Activated B cell treated with CpG ODN at 0.5 μM for 24 hours (primary cell): ENCODE measurements around the gene ETV3L. TPM values are rescaled to one million over a fixed set of nuclear protein-coding genes. Genes with fewer than 3 reads are reported as not detected.

Experiments used
- ATAC-seq: fragments of 200-7000 bp; cut with Tn5 transposase; one replicate; pipeline ENCODE4 v1.10.0; 2021; ENCODE audit warnings: low read depth, mild to moderate bottlenecking, moderate library complexity
- CTCF ChIA-PET: fragments of 350-600 bp; sonication (Branson Sonifier 250); formaldehyde crosslinking; loops from one replicate; lab custom pipeline; 2021; ENCODE audit warnings: antibody characterized with exemption; lab: Charles Lee
- POLR2A ChIA-PET: fragments of 350-600 bp; sonication (Branson Sonifier 250); formaldehyde crosslinking; loops from one replicate; lab custom pipeline; 2021; ENCODE audit warnings: antibody characterized with exemption; lab: Charles Lee
- DNase-seq: peaks from one replicate; pipeline ENCODE4 v3.0.0; 2022
- H3K27ac Mint-ChIP-seq: one replicate; pipeline ENCODE4 v1.8.0; 2020; ENCODE audit warnings: mixed read lengths
- H3K27me3 Mint-ChIP-seq: one replicate; pipeline ENCODE4 v1.8.0; 2021; ENCODE audit warnings: mixed read lengths
- H3K36me3 Mint-ChIP-seq: one replicate; pipeline ENCODE4 v1.8.0; 2021; ENCODE audit warnings: low read depth, mixed read lengths
- H3K4me1 Mint-ChIP-seq: one replicate; pipeline ENCODE4 v1.8.0; 2021; ENCODE audit warnings: mixed read lengths
- H3K4me3 Mint-ChIP-seq: one replicate; pipeline ENCODE4 v1.8.0; 2020; ENCODE audit warnings: mild to moderate bottlenecking, mixed read lengths
- H3K9me3 Mint-ChIP-seq: one replicate; pipeline ENCODE4 v1.8.0; 2020; ENCODE audit warnings: mixed read lengths
- CTCF ChIP-seq: fragments of 200-600 bp; IDR thresholded peaks from one replicate; pipeline ENCODE4 v1.8.0; 2022; ENCODE audit warnings: antibody characterized with exemption, mild to moderate bottlenecking
- intact Hi-C: fragments of 100-400 bp; cut with micrococcal nuclease; formaldehyde crosslinking; loops from one replicate; pipeline ENCODE4 v1.15.1; 2024
- total RNA-seq: library from RNA; stranded (reverse); gene quantifications from 2 replicates; pipeline ENCODE4 v1.2.3, GENCODE V29; 2022

ETV3L gene
- total RNA-seq, 1 donor from 2014 or later: not detected

- H3K4me3 Mint-ChIP-seq: no peak overlapping the region
- DNase-seq (no peak), ATAC-seq (no peak)
- intact Hi-C loops: no loop called here
- H3K4me1 Mint-ChIP-seq: no peaks in the 10 kb centered on the region
- ChIA-PET POLR2A (no interaction called here), CTCF (interaction anchor here (6.9 kb wide), 1 partner anchor 68 kb away, joined by 388 read pairs; no protein-coding TSS in a partner anchor)
- H3K27ac Mint-ChIP-seq: no peak overlapping the region
- no peak for TF ChIP-seq CTCF
- no peaks in the 10 kb centered on the region for H3K36me3 Mint-ChIP-seq
- peaks cover 11% of the 10 kb centered on the region for H3K27me3 Mint-ChIP-seq
- no peaks in the 10 kb centered on the region for H3K9me3 Mint-ChIP-seq
Measured at GRCh38 chr1:157087030-157087429, 12.6 kb downstream of the ETV3L start.

- ChIA-PET CTCF (interaction anchor here (6.9 kb wide), 1 partner anchor 69 kb away, joined by 388 read pairs; no protein-coding TSS in a partner anchor), POLR2A (interaction anchor here (0.6 kb wide), 1 partner anchor 69 kb away, joined by 5 read pairs; no protein-coding TSS in a partner anchor)
- no peak overlapping the region for H3K27ac Mint-ChIP-seq
- no peaks in the 10 kb centered on the region for H3K9me3 Mint-ChIP-seq
- TF ChIP-seq CTCF: no peak
- no peak overlapping the region for H3K4me3 Mint-ChIP-seq
- H3K4me1 Mint-ChIP-seq: no peaks in the 10 kb centered on the region
- ATAC-seq: no peak
- H3K27me3 Mint-ChIP-seq: peaks cover 11% of the 10 kb centered on the region
- no peak for DNase-seq
- intact Hi-C loops: no loop called here
- H3K36me3 Mint-ChIP-seq: no peaks in the 10 kb centered on the region
Measured at GRCh38 chr1:157086299-157086698, 13.3 kb downstream of the ETV3L start.

- intact Hi-C loops: no loop called here
- no peak for DNase-seq
- Mint-ChIP-seq H3K36me3 (no peaks in the 10 kb centered on the region), H3K9me3 (no peaks in the 10 kb centered on the region), H3K27me3 (peaks cover 12% of the 10 kb centered on the region), H3K4me1 (no peaks in the 10 kb centered on the region), H3K27ac (no peak overlapping the region), H3K4me3 (no peak overlapping the region)
- no peak for ATAC-seq
- ChIA-PET CTCF (interaction anchor here (6.9 kb wide), 1 partner anchor 69 kb away, joined by 388 read pairs; no protein-coding TSS in a partner anchor), POLR2A (no interaction called here)
- TF ChIP-seq CTCF: no peak
Measured at GRCh38 chr1:157085421-157085820, 14.2 kb downstream of the ETV3L start.

- H3K4me1 Mint-ChIP-seq: no peaks in the 10 kb centered on the region
- H3K9me3 Mint-ChIP-seq: no peaks in the 10 kb centered on the region
- H3K27me3 Mint-ChIP-seq: peaks cover 7% of the 10 kb centered on the region
- ChIA-PET CTCF (interaction anchor here (1.1 kb wide), 1 partner anchor 71 kb away, joined by 3 read pairs; no protein-coding TSS in a partner anchor), POLR2A (no interaction called here)
- ATAC-seq (no peak), DNase-seq (no peak)
- intact Hi-C loops: no loop called here
- no peak for TF ChIP-seq CTCF
- no peak overlapping the region for H3K27ac Mint-ChIP-seq
- H3K36me3 Mint-ChIP-seq: no peaks in the 10 kb centered on the region
- H3K4me3 Mint-ChIP-seq: no peak overlapping the region
Measured at GRCh38 chr1:157084720-157085119, 14.9 kb downstream of the ETV3L start.

- CTCF ChIA-PET: interaction anchor here (1.4 to 1.8 kb wide), 2 partner anchors 8 to 75 kb away, joined by 4 to 10 read pairs; no protein-coding TSS in a partner anchor
- Mint-ChIP-seq H3K27me3 (peaks cover 20% of the 10 kb centered on the region), H3K9me3 (no peaks in the 10 kb centered on the region), H3K4me1 (no peaks in the 10 kb centered on the region), H3K4me3 (no peak overlapping the region), H3K27ac (no peak overlapping the region), H3K36me3 (no peaks in the 10 kb centered on the region)
- POLR2A ChIA-PET: interaction anchor here (0.7 kb wide), 1 partner anchor 438 kb away, joined by 3 read pairs; no protein-coding TSS in a partner anchor
- DNase-seq (no peak), ATAC-seq (no peak)
- intact Hi-C loops: no loop called here
- no peak for TF ChIP-seq CTCF
Measured at GRCh38 chr1:157081707-157082106, 17.9 kb downstream of the ETV3L start.
